Dedifferentiated amniotic fluid mesenchymal stem cell (primary cell): ENCODE data around the gene DRC1.

ENCODE experiments used
- DNase-seq: peaks from one replicate; pipeline ENCODE4 v3.0.0-alpha.2; 2016; ENCODE audit errors: extremely low spot score

The DRC1 gene

DNA sequence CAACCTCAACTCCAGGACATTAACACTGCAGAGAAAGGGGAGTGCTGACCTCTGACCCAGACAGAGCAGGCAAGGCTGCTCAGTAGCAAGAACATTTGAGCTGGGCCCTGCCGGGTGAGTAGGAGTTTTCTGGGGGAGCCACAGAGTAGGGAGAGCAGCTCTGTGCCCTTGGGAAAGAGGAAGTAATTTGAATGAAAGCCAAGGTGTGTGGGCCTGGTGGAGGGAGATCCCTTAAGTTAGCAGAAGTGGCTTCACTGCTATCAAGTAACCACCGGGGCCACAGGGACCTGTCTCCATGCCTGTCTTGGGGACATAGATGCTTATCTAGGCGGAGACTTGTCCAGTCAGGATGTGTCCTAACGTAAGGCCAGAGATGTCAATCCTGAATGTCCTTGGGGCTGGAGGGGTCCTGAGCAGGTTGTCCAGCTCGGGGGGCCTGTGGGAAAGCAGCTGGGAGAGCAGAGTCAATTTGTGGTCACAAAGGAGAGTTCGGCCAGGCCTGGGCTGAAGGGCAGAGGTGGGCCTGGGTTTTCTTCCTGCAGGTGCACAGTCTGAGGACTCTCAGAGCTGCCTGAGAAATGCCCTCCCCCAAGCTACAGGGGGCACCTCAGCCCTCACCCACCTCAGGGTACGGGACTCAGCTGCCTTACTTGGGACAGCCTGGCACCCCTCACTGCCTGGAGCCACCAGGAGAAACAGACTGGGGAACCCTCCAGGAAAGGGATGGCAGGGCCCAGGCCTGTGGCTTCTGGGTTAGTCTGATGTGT is 91.2 kb downstream of the DRC1 start:
- DNase-seq = no peak

DNA sequence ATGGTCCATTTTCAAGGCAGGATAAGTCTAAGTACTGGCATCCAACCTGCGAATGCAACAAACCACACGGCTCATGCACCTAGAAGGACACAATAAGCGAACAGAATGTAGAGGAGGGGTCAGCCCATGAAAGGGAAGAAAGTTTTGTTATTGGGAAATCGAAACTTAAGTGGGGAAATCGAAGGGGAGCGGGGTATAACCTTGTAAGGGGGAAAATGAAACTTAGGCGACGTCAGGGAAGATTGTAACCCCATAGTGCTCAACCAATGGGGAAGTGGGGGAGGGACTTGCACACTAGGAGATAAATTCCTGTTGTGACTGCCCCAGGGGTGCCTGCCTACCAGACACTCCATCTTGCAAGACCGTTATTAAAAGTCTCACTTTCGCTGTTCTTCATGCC is 91.8 kb downstream of the DRC1 start:
- no peak for DNase-seq

DNA sequence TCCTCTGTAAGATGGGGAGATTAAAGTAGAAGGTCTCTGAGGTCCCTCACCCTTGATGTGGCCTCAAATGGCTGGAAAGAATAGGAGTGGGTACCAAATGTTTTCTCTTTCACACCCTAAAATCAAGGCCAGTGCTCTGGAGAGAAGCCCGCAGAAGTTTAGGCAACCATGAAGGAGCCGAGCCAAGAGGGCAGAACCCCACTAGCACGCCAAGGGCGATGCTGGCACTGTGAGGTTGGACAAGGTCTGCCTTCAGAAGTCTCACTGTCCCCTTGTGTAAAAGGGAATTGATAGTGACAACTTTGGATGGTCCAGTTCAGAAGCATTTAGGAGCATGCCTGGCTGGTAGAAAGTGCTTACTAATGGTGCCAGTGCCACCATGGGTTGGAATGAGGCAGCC is 92.5 kb downstream of the DRC1 start:
- DNase-seq = no peak

DNA sequence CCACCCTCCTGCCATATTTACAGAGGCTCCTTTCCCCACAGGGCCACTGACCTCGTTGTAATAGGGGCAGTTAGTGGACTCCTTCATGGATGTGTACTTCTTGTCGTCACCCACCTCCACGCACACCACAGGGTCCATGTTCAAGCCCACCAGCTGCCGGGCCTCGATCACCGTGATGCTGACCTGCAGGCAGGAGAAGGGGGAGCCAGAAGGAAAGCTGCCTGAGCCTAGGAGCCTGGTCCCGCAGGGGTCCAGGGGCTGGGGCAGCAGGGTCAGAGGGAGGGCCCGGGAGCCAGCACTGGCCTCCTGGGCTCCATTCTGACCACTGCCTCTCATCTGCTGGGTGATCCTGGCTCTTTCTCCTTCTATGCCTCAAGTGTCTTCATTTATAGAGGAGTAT is 93.2 kb downstream of the DRC1 start:
- DNase-seq = no peak

DNA sequence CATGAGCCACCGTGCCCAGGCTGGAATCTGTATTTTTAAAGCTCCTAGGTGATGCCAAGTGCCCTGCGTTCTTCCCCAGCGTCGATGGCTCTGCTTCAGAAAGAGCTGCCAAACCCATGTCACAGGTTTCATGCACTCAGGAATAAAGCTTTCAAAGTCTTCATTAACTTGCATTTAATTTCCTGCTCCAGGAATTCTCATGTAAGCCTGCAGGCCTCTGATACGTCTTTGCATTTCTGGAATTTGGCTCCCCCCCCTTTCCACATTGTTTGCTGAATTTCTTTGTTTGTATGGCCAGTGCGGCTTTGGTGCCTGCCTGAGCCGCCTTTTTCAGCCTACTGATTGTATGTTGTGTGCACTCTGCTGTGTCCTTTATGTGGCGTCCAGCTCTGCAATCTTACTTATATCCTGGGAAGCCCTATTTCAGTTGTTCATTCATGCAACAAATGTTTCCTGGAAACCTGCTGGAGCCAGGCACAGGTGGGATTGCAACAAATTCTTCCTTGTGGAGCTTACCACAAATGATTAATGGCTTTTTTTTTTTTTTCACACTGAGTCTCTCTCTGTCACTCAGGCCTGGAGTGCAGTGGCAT is 94.1 kb downstream of the DRC1 start:
- DNase-seq = no peak

DNA sequence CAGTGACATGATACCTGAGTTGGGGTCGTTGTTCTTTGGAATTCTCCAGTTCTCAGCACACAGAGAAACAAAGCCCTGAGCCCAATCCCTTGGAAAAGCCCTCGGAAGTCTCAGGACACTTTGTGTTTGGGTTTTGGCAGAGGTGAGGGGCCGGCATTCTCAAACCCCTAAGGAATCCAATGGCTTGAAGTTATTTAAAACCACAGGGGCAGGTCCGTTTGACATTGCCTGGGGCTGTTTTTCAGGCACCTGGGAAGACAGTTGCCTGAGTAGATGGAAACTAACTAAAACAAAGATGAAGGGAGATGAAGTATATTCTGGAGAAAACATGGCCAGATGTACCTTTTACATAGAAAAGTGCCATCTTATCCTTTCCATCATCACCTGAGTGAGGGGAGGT is 98.7 kb downstream of the DRC1 start:
- DNase-seq = no peak

DNA sequence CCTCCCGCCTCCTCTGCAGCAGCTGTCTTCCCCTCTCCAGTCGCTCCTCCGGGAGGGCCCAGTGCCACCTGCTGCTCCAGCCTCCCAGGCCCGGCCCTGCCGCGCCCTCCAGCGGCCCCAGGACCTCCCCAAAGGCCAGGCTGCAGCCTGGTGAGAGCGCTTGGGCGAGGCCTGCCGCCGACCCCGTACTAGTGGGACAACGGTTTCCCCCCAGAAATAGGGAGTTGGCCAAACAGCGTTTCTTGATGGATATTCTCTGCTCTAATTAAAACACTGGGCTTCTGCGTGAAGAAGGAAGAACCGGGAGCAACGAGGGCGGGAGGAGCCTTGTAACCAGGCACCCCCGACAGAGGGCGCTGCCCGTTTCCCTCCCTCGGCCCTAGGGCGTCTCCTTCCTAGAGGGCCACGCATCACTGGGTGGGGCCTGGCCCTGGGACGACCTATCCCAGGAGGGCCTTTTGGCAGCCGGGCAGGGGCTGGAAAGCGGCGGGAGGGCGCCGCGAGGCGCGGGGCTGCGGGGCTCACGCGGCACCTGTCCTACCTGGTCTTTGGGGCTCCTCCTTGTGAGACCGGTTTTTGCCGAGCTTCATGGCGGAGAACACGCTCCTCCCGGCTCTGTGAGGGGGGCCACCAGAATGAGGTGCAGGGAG is 101.6 kb downstream of the DRC1 start:
- DNase-seq = no peak

DNA sequence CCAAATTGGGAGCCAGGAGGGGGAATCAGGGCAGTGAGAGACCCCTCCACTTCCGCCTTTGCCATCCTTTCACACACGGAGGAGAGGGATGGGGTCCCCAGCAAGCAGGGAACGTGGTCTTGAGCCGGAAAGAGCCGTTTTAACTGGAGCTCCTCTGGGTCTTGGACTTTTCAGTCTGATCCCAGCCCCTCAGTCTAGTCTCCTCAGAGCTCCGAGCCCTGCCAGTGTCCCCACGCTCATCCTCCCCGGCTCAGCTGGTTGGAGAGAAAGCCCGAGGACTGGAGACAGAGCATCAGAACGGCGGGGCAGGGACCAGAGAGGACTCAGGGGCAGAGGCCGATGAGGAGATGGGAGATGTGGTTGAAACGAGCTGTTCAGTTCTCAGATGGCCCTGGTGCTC is 102.3 kb downstream of the DRC1 start:
- no peak for DNase-seq

DNA sequence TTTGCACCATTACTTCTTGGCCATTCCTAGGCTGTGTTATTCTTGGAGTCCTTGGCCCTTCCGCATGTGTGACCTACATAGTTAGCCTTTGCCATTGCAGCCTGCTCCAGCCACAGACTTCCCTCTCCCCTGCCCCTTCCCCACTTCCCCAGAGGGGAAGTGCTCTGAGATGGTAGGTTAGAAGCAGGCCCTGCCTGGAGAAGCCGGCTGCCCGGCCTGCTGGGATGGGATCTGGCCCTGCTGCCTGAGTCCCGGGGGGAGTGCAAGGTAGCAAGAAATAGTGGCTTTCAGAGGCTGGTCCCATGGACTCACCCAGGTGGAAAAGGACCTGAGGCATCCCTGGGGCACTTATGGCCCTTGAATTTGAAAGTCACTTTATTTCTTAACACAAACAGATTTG is 104.6 kb downstream of the DRC1 start:
- DNase-seq = no peak
